Heart right ventricle (tissue), 16 donors: ENCODE results near the gene MOB3B. TPM values are rescaled to one million over a fixed set of nuclear protein-coding genes. Genes with fewer than 3 reads are reported as not detected.

Experiments
- ATAC-seq, 8 donors: fragments of 200-7000 bp; cut with Tn5 transposase; one replicate each; pipeline ENCODE4 v1.9.1; 2020; ENCODE audit warnings: mild to moderate bottlenecking in 8 of 8, moderate library complexity in 8 of 8, moderate number of reproducible peaks in 1 of 8
- DNase-seq, 2 donors: peaks; one replicate each; pipeline ENCODE4 v3.0.0-alpha.2; 2020
- H3K27ac ChIP-seq, 10 donors: fragments of 200-600 bp; sonication (generic) in 2 of 10; one replicate each; pipeline versions ENCODE4 v1.5.0 to v1.8.0; 2020 to 2022; ENCODE audit warnings: mild to moderate bottlenecking in 3 of 10
- H3K27me3 ChIP-seq, 7 donors: fragments of 200-600 bp; one replicate each; pipeline ENCODE4 v1.8.0; 2021 to 2022; ENCODE audit warnings: mild to moderate bottlenecking in 2 of 7
- H3K36me3 ChIP-seq, 9 donors: fragments of 200-600 bp; sonication (generic) in 1 of 9; one replicate each; pipeline versions ENCODE4 v1.5.0 to v1.8.0; 2020 to 2022; ENCODE audit warnings: mild to moderate bottlenecking in 2 of 9
- H3K4me1 ChIP-seq, 9 donors: fragments of 200-600 bp; sonication (generic) in 1 of 9; one replicate each; pipeline versions ENCODE4 v1.5.0 to v1.8.0; 2020 to 2022; ENCODE audit warnings: mild to moderate bottlenecking in 4 of 9
- H3K4me3 ChIP-seq, 10 donors: fragments of 200-600 bp; sonication (generic) in 2 of 10; one replicate each; pipeline versions ENCODE4 v1.5.0 to v1.8.0; 2020 to 2022; ENCODE audit warnings: mild to moderate bottlenecking in 7 of 10, moderate library complexity in 2 of 10
- H3K9me3 ChIP-seq, 11 donors: fragments of 200-600 bp in 10 of 11; sonication (generic) in 2 of 11; one replicate each; pipeline versions ENCODE4 v1.5.0 to v1.8.0; 2013 to 2022; ENCODE audit warnings: mild to moderate bottlenecking in 2 of 11, control low read depth in 1 of 11, moderate library complexity in 1 of 11
- CTCF ChIP-seq, 9 donors: fragments of 200-600 bp; sonication (generic) in 2 of 9; IDR thresholded peaks; one replicate each; pipeline versions ENCODE4 v1.5.0 to v1.8.0; 2021 to 2022; ENCODE audit warnings: antibody characterized with exemption in 9 of 9, mild to moderate bottlenecking in 5 of 9, moderate library complexity in 1 of 9
- WGBS, 2 donors: extraction: QIAGEN DNeasy Blood & Tissue Kit; methylation state at CpG; one replicate each; pipeline ENCODE4 v1.1.7; 2013; ENCODE audit warnings: inconsistent platforms in 1 of 2; 5-methylcytosine and 5-hydroxymethylcytosine counted together
- intact Hi-C, 10 donors: fragments of 100-400 bp; cut with DNase I; formaldehyde crosslinking; loops; one replicate each; pipeline versions ENCODE4 v1.11.1 to v1.14.2; 2022
- polyA plus RNA-seq, 2 donors: library from polyadenylated mRNA; stranded (reverse); fragments of 200-250 nt; gene quantifications; one replicate each; pipeline ENCODE4 v1.2.3, GENCODE V29; 2013
- total RNA-seq, 10 donors: library from RNA; stranded (reverse); fragmentation: NEBNext Ultra II Directional in 3 of 10; extraction: Animal tissue kit (Norgen Biotek cat#: 25700) in 3 of 10; gene quantifications; one replicate each; pipeline versions ENCODE4 v1.2.1 to v1.2.4, GENCODE V29; 2021 to 2023
- donor health status: Arrhythmogenic right ventricular cardiomyopathy.
- donor health status: ischemic (EF 13 %, LVEDD 7.1; RV severe dilation, severe dysfunction).
- donor health status: healthy with polysubstance abuse.
- donor health status: DM: no; HTN: yes; CAD: no.
- donor health status: DM: no; HTN: no; CAD: no.
- donor health status: ischemic (EF 25% LVEDD 6.9; RV normal size, moderate dysfunction).
- donor health status: ischemic (EF 25% LVEDD 5.7; RV mildly dilated, moderate dysfunction).
- donor health status: healthy.
- donor health status: DM: yes; HTN: yes; CAD: no.
- donor health status: Ischemic cardiomyopathy.
- donor health status: ischemic (EF 35%, LVEDD 5.7; RV mildly dilated, moderate dysfunction).
- donor health status: nonischemic (EF 11% LVEDD 7.7; RV severe dilation, severe dysfunction).
- donor health status: DM: yes; HTN: yes; CAD: no.
- donor health status: PGD.
- donor health status: ischemic (EF 29% LVEDD 5.4; RV normal size, mild dysfunction).
- donor health status: nonischemic (EF 23%, LVEDD 6.1; RV moderate dilation, normal function).

The MOB3B gene
- total and polyA plus RNA-seq, 12 donors = 0.39 to 2.3 (median 1.3) TPM

DNA sequence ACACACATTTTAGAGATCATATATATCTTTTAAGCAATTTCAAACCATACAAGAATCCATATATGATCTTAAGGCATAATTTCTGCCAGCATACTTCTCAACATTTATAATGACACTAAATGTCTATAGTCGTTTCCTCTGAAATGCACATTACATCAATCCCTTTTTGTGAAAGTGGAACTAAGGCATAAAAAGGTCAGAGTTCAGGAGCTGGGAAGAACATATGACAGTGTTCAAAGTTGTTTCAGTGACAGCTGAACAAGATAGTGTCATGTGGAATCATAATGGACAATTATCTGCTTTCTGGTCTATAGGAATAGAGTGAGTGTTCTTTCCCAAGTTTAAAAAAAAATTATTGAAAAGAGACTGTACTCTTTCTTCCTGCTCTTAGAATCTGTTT, 2.4 kb upstream of the MOB3B start:
- 74 to 77% methylated on average over 1 of the region's 1 CpG for WGBS, 2 donors
- intact Hi-C loops = loop anchor here in 2 of 10 donors (5.0 kb wide), 1 partner anchor 200 kb away; no protein-coding TSS in a partner anchor
- peaks cover 0 to 26% (median 7%) of the 10 kb centered on the region in 9 donors for H3K4me1 ChIP-seq
- DNase-seq = no peak
- no peaks in the 10 kb centered on the region for H3K9me3 ChIP-seq
- TF ChIP-seq CTCF (IDR thresholded peaks at IDR 0.05) = no peak
- H3K36me3 ChIP-seq = peaks cover 0 to 17% (median 0%) of the 10 kb centered on the region in 9 donors
- H3K4me3 ChIP-seq = no peak overlapping the region
- H3K27me3 ChIP-seq = no peaks in the 10 kb centered on the region
- no peak overlapping the region for H3K27ac ChIP-seq
- no peak for ATAC-seq

- no peaks in the 10 kb centered on the region for H3K27me3 ChIP-seq
- no peak for TF ChIP-seq CTCF (IDR thresholded peaks at IDR 0.05)
- H3K27ac ChIP-seq = no peak overlapping the region
- 72 to 75% methylated on average over 4 of the region's 4 CpGs for WGBS, 2 donors
- peaks cover 0 to 14% (median 0%) of the 10 kb centered on the region in 9 donors for H3K36me3 ChIP-seq
- no peak overlapping the region for H3K4me3 ChIP-seq
- ATAC-seq = no peak
- intact Hi-C loops = loop anchor here in 3 of 10 donors (2.0 to 5.0 kb wide), 2 partner anchors 198 to 199 kb away; no protein-coding TSS in a partner anchor
- no peaks in the 10 kb centered on the region for H3K9me3 ChIP-seq
- no peak for DNase-seq
- peaks cover 0 to 28% (median 7%) of the 10 kb centered on the region in 9 donors for H3K4me1 ChIP-seq
These were observed 1.5 kb upstream of the MOB3B start for GRCh38 chr9:27530915-27531755.

GRCh38 chr9:27528886-27529315, 713 bp downstream of the MOB3B start:
- peaks cover 0 to 20% (median 7%) of the 10 kb centered on the region in 9 donors for H3K4me1 ChIP-seq
- WGBS, 2 donors = 0% methylated on average over 25 of the region's 25 CpGs
- H3K36me3 ChIP-seq = peaks cover 0 to 2% (median 0%) of the 10 kb centered on the region in 9 donors
- intact Hi-C loops = loop anchor here in 8 of 10 donors (1.0 to 10.0 kb wide), 7 partner anchors 54 to 197 kb away; no protein-coding TSS in a partner anchor
- peak overlapping the region; percentile 19 to 87 (median 78) for H3K27ac ChIP-seq
- DNase-seq = peak; percentile 36 to 44
- no peaks in the 10 kb centered on the region for H3K27me3 ChIP-seq
- H3K4me3 ChIP-seq = peak overlapping the region; percentile 48 to 83 (median 75)
- no peaks in the 10 kb centered on the region for H3K9me3 ChIP-seq
- peak; percentile 43 to 83 (median 77) for ATAC-seq
- TF ChIP-seq CTCF (IDR thresholded peaks at IDR 0.05) = no peak

DNA sequence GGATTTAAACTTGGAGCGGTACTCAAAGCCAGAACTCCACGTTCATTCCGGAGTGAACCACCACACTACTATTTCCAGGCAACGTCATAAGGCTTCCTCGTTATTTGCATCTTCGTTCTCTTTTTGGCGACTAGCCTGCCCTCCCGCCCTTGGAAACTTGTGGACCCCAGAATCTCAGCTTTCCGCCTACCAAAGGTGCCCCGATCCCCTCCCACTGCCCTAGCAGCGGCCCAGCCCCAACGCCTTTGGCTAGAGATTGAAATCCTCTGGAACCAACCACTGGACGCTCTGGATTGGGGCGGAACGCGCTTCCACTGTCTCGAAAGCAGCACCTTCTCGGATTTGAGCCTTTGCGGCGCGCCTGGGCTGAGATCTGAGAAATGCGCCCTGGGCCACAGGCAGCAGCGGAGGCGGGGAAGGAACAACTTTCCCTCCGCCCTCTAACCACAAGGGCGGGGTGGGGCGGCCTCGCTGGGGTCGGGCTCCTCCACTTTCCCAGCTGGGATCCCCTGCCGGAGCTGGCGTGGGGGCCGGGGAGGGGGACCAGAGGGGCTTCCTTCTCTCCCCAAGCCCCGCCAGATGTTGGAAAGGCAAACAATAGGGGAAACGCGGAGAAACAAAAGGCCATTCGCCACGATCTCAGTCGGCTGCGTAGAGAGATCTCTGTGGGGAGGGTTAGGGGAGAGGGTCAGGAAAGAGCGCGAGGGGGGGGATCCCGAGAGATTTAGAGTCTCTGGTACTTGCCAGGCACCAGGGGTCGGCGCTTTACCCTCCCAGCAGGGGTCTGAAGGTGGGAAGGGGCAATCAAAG, 1.3 kb downstream of the MOB3B start:
- TF ChIP-seq CTCF (IDR thresholded peaks at IDR 0.05) = no peak
- Histone ChIP-seq H3K27me3 (no peaks in the 10 kb centered on the region), H3K4me3 (peak overlapping the region; percentile 48 to 83 (median 75)), H3K4me1 (peaks cover 0 to 20% (median 7%) of the 10 kb centered on the region in 9 donors), H3K36me3 (peaks cover 0 to 2% (median 0%) of the 10 kb centered on the region in 9 donors), H3K27ac (peak overlapping the region; percentile 19 to 87 (median 78)), H3K9me3 (no peaks in the 10 kb centered on the region)
- intact Hi-C loops = loop anchor here in 7 of 10 donors (2.0 to 10.0 kb wide), 6 partner anchors 53 to 196 kb away; no protein-coding TSS in a partner anchor
- WGBS, 2 donors = 3 to 4% methylated on average over 44 of the region's 44 CpGs
- DNase-seq = peak; percentile 65 to 69
- peak; percentile 76 to 91 (median 88) for ATAC-seq
